CD4-positive, alpha-beta T cell treated with Interferon alpha-2 for 1 hour (primary cell): ENCODE data around the gene PREX1.
A peak's percentile ranks its signal among the peaks of the same experiment; 100 is the strongest.

ENCODE experiments used
- DNase-seq, 2 donors: peaks; one replicate each; pipeline ENCODE4 v3.0.0-alpha.2; 2020 to 2022

The PREX1 gene

GRCh38 chr20:48631114-48632016, 196.4 kb downstream of the PREX1 start:
- no peak for DNase-seq

GRCh38 chr20:48630342-48631075, 197.3 kb downstream of the PREX1 start:
- no peak for DNase-seq

- DNase-seq: no peak
These were observed 197.9 kb downstream of the PREX1 start for GRCh38 chr20:48629960-48630315.

- DNase-seq: no peak
These were observed 198.5 kb downstream of the PREX1 start for GRCh38 chr20:48629069-48629959.

- no peak for DNase-seq
These were observed 200.1 kb downstream of the PREX1 start for GRCh38 chr20:48627737-48628128.

GRCh38 chr20:48626938-48627736, 200.7 kb downstream of the PREX1 start:
- no peak for DNase-seq

- DNase-seq: peak; percentile 17 to 37
These were observed 201.4 kb downstream of the PREX1 start for GRCh38 chr20:48626226-48626937.

GRCh38 chr20:48625136-48625900, 202.5 kb downstream of the PREX1 start:
- no peak for DNase-seq

GRCh38 chr20:48624315-48625020, 203.3 kb downstream of the PREX1 start:
- no peak for DNase-seq

- DNase-seq: no peak
These were observed 203.9 kb downstream of the PREX1 start for GRCh38 chr20:48623906-48624265.

- DNase-seq: no peak
These were observed 204.5 kb downstream of the PREX1 start for GRCh38 chr20:48623176-48623905.

- no peak for DNase-seq
These were observed 205.4 kb downstream of the PREX1 start for GRCh38 chr20:48622421-48622820.

- no peak for DNase-seq
These were observed 206.3 kb downstream of the PREX1 start for GRCh38 chr20:48621376-48622078.

GRCh38 chr20:48620507-48621375, 207.1 kb downstream of the PREX1 start:
- DNase-seq: peak; percentile 58 to 72

GRCh38 chr20:48620154-48620506, 207.7 kb downstream of the PREX1 start:
- DNase-seq: no peak

GRCh38 chr20:48619126-48620101, 208.4 kb downstream of the PREX1 start:
- DNase-seq: no peak

- DNase-seq: no peak
These were observed 209.2 kb downstream of the PREX1 start for GRCh38 chr20:48618631-48619030.
